ENCODE data around the gene PIGZ.

GRCh38 chr3:196970547-196971093 is 2.0 kb upstream of the PIGZ start:
- TF ChIP-seq EP300 (IDR thresholded peaks at IDR 0.05), result no peak
- TF ChIP-seq CTCF (IDR thresholded peaks at IDR 0.05), result no peak
